Epidermal melanocyte (primary cell): ENCODE results near the gene FKBP8.
A peak's percentile ranks its signal among the peaks of the same experiment; 100 is the strongest.
"Not testable (repeated sequence)": the region's sequence is repeated elsewhere in the genome, so short reads cannot be mapped to it uniquely, and the experiment has no call there.

ENCODE experiments used
- DNase-seq: peaks from one replicate; pipeline ENCODE4 v3.0.0; 2011; ENCODE audit warnings: low spot score; ENCODE audit not compliant: insufficient read length

The FKBP8 gene

GRCh38 chr19:18559685-18560084 is 16.3 kb upstream of the FKBP8 start:
- no peak for DNase-seq

- DNase-seq, result no peak
Measured at GRCh38 chr19:18558604-18559003, 15.2 kb upstream of the FKBP8 start.

GRCh38 chr19:18558202-18558555 is 14.8 kb upstream of the FKBP8 start:
- DNase-seq, result no peak

GRCh38 chr19:18557411-18558201 is 14.2 kb upstream of the FKBP8 start, which contains the start of gene KXD1:
Gene KXD1, plus strand, starts transcription at chr19:18557870. Its CDS starts 4,187 bp downstream, at chr19:18562057.
- peak; percentile 98 for DNase-seq

GRCh38 chr19:18551631-18552030 is 8.3 kb upstream of the FKBP8 start:
- no peak for DNase-seq

- no peak for DNase-seq
Measured at GRCh38 chr19:18543814-18544475, 572 bp upstream of the FKBP8 start.

- DNase-seq, result no peak
Measured at GRCh38 chr19:18541992-18542940, 1.1 kb downstream of the FKBP8 start.

GRCh38 chr19:18541258-18541991 is 1.9 kb downstream of the FKBP8 start:
- no peak for DNase-seq

- DNase-seq, result not testable (repeated sequence)
Measured at GRCh38 chr19:18540200-18540599, 3.2 kb downstream of the FKBP8 start.

GRCh38 chr19:18539372-18539771 is 4.0 kb downstream of the FKBP8 start:
- DNase-seq, result no peak

- DNase-seq, result no peak
Measured at GRCh38 chr19:18538115-18538514, 5.3 kb downstream of the FKBP8 start.

- no peak for DNase-seq
Measured at GRCh38 chr19:18537431-18537830, 5.9 kb downstream of the FKBP8 start.

GRCh38 chr19:18536475-18536874 is 6.9 kb downstream of the FKBP8 start:
- DNase-seq, result no peak

- no peak for DNase-seq
Measured at GRCh38 chr19:18533058-18533457, 10.3 kb downstream of the FKBP8 start.

GRCh38 chr19:18532168-18532890 is 11.0 kb downstream of the FKBP8 start:
- DNase-seq, result no peak

GRCh38 chr19:18531485-18531884 is 11.9 kb downstream of the FKBP8 start:
- DNase-seq, result no peak

- DNase-seq, result no peak
Measured at GRCh38 chr19:18529782-18530181, 13.6 kb downstream of the FKBP8 start.

- no peak for DNase-seq
Measured at GRCh38 chr19:18526316-18526715, 17.1 kb downstream of the FKBP8 start.

- DNase-seq, result no peak
Measured at GRCh38 chr19:18523841-18524240, 19.5 kb downstream of the FKBP8 start.

GRCh38 chr19:18522862-18523440 is 20.4 kb downstream of the FKBP8 start:
- DNase-seq, result not testable (repeated sequence)
